Dedifferentiated amniotic fluid mesenchymal stem cell (primary cell): Measurements from ENCODE around the gene BEGAIN.

Experiments used
- DNase-seq: peaks from one replicate; pipeline ENCODE4 v3.0.0-alpha.2; 2016; ENCODE audit errors: extremely low spot score

The BEGAIN gene

DNA sequence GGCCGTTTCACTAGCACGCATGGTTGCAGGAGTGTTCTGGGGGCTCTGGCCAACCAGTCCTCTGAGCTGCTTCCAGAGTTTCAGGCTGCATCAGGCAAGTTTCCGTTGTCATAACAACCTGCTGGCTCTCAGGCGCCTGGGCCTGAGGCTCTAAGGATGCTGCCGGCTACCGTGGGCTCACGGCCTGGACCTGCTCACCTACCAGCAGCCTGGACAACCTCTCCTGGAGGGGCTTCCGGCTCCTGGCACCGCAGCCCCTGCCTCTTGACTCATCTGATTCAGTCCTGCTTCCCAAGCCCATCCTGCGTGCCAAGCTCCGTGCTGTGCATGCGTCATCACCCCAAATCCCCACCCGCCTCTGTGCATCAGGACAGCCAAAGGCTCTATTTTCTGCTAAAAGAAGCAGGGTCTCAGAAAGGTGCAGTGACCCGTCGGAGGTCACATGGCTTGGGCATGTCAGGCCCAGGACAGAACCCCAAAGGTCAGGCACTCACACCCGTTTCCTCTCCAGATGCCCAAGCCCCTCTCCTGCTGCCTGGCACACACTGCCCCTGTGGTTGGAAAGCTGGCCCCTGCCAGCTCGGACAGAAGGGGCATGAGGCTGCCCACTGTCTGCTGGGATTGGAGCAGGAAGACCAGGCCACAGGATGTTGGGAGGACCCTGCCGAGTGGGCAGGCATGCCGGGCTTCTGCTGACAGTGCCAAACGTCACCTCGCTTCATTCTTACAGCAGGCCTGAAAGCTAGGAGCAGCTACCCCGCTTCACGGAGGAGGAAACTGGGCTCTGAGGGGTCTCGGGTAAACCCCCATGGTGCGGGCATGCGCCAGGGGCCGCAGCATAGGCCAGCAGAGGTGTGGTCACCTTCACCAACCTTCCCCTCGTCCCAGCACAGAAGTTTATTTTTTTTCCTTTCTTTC lies 5.7 kb downstream of the BEGAIN start:
- no peak for DNase-seq

DNA sequence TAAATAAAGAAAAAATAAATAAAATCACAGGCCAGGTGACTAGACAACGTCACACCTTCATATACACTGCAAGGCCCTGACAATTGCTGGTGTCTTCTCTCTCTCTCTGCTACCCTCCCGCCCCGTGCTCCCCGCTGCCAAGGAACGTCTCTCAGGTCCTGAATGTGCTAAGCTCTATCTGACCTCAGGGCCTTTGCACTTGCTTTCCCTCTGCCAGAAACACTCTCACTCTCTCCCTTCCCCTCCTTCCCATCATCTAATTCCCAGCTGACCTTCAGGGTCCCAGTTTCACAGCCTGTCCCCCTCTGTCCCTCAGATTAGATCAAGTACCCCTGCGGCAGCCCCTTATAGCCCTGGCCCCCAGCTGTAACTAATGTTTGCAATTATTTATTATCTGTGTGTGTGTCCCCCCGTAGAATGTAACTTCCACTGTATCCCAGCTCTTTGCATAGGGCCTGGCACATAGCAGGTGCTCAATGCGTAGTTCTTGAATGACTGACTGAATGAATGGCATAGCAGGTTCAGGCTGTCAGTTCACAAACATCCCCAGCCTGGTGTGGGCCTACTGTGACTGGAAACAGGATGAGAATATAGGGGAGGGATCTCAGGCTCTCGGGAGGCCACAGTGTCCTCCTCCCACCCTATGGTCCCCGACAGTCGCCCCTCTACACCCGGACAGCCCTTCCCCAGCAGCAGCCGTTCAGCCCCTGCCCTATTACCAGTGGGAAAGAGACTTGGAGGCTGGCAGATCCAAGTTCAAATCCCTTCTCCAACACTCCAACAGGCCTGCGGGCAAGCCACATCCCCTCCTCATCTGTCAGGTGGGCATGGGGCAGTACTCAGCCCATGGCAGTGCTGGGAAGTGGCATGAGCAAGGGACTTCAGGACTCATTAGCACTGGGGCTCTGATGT lies 6.6 kb downstream of the BEGAIN start:
- no peak for DNase-seq

DNA sequence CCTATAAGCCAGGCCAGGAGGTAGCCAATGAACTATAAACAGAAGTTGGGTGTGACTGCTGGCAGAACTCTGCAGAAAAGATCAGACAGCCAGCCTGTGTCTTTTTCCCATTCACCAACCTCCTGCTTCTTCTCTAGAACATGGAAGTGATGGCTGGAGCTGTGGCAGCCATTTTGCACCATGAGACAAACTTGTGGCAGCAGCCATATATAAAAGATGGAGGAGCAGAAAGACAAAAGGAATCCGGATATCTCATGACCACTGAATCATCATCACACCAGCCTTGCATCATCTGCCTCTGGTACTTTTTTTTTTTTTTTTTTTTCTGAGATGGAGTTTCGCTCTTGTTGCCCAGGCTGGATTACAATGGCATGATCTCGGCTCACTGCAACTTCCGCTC lies 8.7 kb downstream of the BEGAIN start:
- no peak for DNase-seq

DNA sequence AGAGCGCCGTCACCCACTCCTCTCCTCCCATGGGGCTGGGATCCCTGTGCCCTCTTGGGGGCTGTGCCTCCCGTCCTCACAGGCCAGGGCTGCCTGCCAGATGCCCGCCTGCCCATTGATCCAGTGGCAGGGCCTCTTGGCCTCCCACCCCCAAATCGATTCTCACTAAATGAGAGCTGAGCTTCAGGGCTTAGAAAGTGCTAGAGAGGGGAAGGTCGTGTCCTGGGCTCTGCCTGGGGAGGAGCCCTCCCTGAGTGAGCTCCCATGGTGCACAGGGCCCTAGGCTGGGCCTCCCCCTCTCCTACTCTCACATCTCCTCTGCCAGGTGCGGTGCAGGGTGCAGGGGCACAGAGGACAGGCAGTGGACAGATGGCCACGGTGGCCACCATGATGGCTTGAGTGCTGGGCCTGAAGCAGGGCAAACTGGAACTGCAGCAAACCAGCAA lies 9.2 kb downstream of the BEGAIN start:
- DNase-seq = no peak

DNA sequence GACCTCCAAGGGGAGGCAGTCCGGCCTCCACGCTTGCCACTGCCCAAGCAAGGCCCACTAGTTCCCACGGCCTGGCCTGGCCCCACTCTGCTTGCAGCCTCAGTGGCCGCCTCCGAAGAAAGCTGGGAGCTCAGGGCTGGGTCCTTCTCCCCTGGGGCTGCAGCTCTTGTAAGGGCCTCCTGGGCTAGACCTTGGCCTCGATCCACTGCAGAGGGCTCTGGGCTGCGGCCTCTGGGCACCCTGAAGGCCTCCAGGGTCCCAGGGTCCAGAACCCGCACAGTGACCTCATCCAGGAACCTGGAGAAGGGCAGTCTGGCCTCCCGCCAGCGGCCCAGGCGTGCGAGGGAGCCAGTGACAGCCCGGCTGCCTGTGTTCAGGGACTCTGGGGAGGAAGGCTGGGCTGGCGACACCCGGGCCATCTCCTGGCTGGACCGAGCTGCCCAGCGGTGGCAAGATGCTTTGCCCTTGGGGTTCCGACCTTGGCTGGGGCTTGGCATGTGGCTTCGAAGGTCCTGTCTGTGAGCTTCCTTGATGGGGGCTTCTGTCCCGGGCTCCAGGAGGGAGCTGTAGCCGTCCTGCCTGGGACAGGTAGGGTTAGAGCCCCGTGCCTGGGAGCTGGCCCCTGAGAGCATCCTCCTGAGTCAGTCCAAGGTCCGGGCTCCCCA lies 9.8 kb downstream of the BEGAIN start:
- DNase-seq = no peak

DNA sequence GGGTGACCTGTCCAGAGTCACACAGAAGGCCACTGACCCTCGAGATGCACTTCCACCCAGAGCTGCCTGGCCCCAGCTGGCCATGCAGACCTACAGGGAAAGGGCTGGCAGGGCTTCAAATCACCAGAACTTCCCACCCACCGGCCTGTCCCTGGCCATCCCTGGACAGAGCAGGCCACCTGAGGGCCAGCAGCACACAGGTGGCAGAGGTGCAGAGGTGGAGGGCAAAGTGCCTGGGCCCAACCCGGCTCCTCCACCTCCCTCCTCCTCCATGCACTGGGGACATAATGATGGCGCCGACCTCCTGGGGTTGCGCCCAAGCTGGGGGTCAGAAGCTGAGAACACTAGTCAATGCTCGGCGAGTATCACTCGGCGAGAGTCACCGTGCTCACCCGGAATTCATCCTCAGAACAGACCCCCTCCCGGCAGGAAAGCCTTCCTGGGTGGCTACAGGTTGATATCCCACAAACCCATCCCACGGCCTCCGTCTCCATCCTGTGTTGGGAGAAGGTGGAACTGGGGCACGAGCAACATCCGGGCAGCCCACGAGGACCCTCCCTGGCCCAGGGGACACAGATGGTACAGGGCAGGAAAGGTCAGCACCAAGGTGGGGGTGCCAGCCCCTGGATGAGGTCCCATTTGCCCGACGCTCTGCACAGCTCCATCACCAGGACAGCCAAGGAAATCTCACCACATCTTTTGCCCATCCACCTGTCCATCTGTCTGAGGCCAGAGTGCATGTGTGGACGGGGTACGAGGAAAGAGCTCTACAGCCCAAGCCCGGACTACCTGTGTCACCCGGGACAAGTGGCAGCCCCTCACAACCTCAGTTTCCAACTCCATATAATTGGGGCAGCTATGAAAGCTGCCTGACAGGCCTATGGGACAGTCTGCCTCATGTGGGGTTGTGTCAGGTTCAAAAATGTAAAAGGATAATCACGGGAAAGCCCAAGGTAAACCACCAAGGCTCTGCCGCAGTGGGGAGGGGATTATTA lies 10.8 kb downstream of the BEGAIN start:
- no peak for DNase-seq

DNA sequence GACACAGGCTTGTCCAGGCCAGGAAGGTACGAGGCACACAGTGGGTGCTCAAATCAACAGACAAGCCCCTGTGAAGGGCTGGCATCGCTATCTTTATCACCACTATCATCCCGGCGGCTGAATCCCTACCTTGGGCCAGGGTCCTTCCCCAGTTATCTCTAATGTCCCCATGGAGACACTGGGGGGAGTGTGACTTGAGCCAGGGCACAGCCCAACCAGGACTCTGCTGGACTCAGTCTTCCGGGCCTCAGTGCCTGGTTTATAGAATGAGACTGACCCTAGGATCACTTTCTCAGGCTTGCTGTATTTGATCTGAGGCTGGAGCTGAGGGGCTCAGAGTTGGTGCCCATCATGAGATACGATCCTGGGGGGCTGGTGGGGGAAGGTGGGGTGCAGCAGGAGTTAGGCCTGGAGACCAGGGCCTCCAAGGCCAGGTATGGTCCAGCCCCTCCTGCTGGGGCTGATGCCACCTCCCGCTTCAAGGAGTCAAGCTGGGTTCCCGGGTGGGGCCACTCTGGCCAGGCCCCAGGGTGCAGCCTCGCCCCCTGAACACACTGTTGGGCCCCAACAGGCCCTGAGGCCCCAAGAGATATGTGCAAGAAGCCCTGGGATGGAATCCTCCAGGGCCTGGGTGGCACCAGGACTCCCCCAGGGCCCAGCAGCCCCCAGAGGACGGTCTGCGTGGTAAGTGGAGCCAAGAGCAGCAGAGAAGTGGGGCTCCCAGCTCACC lies 11.8 kb downstream of the BEGAIN start:
- no peak for DNase-seq

DNA sequence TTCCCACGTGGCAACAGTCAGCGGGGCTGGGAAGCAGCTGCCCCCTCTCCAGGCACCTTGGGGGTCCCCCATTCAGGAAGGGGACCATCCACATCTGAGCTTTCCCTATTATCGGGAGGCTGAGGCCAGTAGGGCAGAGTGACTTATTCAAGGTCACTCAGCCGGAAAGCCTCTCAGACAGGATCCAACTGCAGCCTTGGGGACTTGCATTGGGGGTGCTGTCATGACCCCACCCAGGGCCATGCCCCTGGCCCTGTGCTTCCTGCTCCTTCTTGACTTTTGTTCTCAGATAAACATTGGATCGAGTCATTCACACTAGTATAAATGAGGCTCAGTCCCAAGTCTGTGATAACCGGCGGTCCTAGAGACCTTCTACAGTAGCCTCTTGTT lies 12.6 kb downstream of the BEGAIN start:
- no peak for DNase-seq

DNA sequence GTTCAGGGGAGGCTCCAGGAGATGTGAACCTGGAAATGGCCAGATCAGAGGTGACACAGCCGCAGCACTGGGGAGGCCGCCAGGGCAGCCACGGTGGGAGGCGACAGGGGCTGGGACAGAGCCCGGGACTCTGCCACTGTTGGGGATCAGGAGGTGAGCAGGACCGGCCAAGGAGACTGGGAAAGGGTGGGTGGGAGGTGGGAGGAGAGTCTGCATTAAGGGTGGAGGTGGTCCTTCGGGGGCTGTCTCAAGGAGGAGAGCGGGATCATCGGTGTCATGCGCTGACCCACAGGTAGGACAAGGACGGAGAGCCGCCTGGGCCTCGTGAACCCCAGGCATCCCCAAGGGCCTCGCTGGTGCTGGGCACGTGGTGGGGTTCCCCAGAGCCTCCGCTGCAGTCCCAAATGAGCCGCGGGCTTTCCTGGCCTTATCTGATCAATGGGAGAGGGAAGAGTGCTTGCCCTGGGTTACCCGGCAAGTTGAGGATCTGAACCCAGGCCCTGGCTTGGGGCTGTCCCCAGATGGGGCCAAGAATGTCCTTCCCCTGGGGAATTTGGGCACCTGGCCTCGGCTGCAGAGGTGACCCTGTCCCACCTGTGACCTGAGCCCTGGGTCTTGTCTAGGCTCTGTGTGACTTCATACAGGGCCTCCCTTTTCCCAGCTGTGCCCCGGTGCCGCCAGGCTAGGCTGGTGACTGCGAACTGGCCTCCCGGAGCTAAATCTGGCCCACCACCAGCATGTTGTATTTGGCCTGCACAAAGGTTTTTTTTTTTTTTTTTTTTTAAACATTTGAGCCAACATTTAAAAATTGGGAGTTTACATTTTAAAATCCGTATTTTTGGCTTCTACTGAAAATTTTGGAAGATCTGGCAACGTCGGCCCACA lies 13.2 kb downstream of the BEGAIN start:
- DNase-seq = no peak

DNA sequence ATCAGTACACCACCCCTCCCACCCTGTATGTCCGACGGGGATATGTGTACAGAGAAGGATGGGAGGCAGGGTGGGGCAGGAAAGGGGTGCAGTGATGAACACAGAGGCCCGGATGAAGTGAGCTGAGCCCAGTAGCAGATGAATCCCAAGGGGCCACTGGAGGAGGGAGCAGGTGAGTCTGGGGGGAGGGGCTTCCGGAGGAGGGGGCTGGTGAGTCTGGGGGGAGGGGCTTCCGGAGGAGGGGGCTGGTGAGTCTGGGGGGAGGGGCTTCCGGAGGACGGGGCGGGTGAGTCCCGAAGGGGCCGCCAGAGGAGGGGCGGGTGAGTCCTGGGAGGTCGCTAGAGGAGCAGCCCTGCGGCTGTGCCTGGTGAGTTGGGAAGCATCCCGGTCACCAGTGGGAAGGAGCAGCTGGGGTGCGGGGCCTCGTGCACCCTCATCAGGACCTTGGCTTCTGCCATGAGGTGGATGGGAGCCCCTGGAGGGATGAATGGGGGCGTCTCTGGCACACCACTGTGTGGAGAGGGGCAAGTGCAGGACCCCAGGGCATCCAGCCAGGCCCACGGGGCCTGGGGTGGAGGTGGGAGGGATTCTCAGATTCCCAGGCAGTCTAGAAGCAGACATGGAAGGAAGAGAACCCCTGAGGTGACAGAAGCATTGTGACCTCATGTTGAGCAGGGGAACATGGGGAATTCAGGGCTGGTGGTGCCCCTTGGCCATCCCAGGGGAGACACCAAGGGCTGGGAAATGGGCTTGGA lies 14.0 kb downstream of the BEGAIN start:
- DNase-seq = no peak

DNA sequence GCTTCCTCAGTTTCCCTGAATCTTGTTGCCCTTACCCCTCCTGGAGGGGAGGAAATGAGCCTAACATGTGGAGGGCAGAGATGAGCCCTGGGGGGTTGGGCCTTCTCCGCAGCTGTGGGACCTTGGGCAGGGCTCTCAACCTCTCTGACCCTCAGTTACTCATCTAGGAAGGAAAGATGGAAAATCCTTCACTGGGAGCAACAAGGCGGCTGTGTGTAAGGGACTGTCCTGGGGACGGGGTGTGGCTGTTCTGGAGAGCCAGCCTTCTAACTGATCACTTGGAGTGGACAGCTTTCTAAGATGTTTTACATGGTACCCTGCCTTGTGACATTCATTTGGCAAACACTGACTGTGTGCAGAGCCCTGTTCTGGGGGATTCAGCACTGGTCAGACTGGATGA lies 14.7 kb downstream of the BEGAIN start:
- DNase-seq = no peak

DNA sequence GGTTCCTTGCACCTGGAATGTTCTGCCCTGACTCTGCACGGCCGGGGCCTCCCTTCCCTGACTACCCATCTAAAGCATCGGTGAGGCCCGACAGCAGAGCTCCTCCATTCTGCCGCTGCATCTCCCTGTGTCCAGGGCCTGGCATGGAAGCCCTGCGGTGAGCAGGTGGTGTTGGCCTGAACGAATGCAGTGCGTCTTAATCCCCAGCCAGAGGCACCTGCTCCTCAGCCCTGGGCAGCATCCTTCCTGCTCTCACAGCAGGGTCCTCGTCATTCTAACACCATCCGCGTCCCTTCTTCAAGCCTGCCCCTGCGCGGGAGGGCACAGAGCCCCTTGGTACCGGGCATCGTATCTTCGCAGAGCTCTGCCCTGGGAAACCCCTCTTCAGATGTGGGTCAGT lies 15.4 kb downstream of the BEGAIN start:
- no peak for DNase-seq

DNA sequence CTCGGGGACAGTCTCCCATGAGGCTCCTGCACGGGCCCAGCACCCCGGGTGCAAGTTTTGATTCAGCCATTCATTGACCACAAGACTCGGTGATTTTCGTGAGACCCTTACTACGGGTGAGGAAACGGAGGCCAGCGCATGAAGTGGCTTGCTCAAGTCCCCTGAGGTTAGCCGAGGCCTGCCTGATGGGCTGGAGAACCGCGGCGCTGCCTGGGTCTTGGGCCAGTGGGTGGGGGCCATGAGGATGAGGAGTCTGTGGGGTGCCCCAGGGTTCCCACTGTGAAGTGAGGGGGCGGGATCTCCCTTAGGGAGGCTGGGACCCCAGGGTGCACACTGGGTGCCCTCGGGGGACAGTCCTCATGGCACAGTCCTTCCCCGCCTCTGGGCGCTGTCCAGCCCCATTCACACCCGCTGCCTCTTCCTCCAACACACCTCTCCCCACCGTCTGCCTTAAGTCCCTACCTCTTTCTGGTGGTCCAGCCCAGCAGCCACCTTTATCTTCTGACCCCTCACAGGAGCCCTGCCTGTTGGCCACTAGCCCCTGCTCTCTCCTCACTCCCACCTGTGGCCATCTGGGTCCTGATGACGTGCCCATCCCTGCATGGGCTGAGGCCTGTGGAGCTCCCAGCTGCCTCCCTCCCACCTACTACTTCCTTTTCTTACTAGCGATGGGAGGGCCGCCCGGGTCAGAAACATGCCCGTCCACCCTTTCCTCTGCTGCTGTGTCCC lies 16.3 kb downstream of the BEGAIN start:
- no peak for DNase-seq

DNA sequence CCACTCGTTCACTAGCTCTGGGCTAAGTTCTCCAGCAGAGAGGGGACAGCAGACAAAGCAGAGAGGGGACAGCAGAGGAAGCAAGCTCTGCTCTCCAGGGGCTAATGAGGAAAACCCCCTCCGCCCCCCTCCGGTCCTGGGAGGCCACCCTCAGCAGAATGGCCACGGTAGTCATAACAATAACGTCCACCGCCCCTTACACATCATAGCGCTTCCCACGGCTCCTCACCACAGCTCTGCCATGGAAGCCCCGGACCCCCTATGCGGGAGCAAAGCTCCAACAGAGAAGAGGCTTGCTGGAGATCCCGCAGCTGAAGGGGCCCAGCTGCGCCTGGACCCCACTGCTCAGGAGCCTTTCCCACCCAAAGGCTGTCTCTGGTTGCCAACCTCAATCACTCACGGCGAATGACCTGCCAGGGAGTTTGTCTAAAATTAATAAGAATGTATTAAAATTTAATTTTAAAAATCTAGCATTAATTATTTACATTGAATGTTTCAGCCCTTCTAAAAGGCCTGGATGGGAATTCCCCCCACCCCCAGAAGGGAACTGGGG lies 17.4 kb downstream of the BEGAIN start:
- DNase-seq = no peak

DNA sequence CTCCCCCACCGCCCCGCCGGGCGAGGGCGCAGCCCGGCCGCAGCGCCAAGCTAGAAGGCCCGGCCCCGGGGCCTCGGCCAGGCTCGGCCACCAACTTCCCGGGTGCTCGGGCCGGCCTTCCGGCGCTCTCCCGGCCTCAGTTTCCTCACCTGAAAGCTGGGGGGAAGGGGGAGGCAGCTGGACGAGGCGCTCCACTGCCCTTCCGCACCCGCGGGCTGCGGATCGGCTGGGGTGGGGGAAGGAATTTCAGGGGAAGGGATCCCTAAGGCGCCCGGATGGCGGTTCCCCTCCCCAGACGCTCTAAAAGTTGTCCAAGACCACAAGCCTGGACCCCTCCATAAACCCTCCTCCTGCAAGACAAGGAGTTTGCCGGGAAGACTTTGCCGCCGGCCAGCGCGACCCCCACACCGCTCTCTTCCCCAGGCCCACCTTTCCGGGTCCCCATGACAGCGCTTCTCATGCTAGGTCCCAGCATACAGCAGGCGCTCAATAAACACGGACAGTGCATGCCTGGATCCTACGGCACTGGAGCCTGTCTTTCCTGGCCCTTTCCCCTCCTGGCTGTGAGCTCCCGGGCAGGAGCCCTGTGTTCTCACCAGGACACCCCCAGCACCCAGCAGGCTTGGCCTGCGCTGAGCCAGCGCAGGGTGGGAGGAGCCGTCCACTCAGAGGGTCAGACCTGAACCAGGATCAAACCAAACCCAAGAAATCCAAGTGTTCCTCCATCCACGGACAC lies 18.1 kb downstream of the BEGAIN start:
- DNase-seq = no peak

DNA sequence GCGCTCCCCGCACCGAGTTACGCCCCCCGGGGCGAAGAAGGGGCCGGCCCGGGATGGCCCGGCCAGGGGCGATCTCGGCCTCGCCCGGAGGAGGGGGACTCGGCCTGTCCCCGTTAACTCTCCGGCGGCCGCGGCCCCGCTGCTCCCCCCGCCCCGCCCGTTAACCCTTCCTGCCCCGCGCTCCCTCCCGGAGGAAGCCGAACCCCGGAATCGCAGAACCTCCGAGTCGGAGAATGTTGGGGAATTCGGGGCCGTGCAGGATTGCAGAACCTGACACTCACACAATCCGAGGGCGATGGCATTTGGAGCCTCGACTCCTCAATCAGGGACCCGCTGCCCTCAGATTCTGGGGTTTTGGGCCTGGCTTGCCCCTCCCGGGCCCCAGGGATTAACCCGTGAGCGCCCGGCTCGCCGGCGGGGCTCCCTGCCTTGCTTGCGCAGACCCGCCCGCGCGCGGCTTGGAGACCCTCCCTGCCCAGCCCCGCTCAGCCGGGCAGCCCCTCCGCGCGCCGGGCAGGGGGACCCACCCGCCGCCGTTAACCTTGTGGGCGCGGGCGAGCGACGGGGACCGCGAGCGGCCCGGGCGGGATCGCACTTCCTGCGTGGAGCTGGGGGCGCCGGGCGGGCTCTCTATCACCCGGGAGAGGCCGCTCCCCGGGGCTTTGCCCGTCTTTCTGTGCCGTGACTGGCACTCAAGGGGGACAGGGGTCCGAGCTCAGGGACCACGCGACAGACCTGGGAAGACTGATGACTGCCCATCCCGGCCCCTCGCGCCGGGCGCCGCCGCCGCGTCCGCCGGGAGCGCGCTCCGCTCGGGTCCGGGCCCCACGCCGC lies 18.8 kb downstream of the BEGAIN start:
- no peak for DNase-seq
